GM18951 (cell line): ENCODE measurements around the gene WFDC1.

Experiments
- POLR2A ChIP-seq: IDR thresholded peaks from 4 replicates; pipeline ENCODE4 v1.6.1; 2011; ENCODE audit warnings: mild to moderate bottlenecking; ENCODE audit not compliant: insufficient read length, insufficient read depth; ENCODE audit errors: extremely low read depth
- in situ Hi-C: fragments of 300-500 bp; cut with MboI; formaldehyde crosslinking; loops from one replicate; pipeline ENCODE4 v1.12.0; 2022; ENCODE audit warnings: low sequenced_read_pairs, mixed read lengths, inconsistent platforms; ENCODE audit not compliant: unreplicated experiment

The WFDC1 gene

DNA sequence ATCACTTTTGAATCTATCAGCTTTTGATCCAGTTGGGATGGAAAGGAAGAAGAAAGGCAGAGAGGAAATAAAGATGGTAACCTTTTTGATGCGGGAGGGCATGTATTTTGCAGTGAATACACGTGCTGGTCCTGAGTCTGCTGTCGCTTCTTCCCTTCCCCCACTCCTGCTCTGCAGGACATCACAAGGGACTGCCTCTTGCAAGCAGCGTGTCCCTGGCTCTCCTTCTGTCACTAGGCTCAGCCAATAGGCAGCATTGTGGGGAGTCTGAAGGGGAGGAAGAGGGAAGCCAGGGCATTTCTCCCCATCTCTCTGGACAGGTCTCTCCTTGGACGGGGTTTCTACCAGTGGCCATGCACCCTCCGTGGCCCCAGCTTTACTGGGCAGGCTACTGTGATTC is 15.7 kb upstream of the WFDC1 start:
- no peak for TF ChIP-seq POLR2A
- in situ Hi-C loops = loop anchor here (10.0 to 25.0 kb wide), 2 partner anchors 208 to 346 kb away; no protein-coding TSS in a partner anchor

DNA sequence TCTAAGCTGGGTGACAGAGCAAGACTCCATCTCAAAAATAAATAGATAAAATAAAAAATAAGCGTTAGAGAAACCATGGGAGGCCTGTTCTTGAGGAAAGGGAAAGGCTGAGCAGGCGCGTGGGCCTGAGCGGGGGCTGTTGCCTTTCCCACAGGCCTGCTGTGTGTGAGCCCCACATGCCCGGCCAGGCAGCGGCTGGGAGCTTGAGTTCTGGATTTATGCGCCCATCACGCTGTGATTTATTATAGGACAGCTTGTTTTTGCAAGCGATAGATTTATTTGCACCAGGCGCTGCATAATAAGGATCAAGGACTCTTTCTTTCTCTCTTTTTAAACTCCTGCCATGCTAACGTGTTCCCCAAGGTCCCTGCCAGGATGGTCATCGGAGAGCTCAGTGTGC is 14.8 kb upstream of the WFDC1 start:
- TF ChIP-seq POLR2A = no peak
- in situ Hi-C loops = loop anchor here (10.0 to 25.0 kb wide), 2 partner anchors 207 to 345 kb away; no protein-coding TSS in a partner anchor

DNA sequence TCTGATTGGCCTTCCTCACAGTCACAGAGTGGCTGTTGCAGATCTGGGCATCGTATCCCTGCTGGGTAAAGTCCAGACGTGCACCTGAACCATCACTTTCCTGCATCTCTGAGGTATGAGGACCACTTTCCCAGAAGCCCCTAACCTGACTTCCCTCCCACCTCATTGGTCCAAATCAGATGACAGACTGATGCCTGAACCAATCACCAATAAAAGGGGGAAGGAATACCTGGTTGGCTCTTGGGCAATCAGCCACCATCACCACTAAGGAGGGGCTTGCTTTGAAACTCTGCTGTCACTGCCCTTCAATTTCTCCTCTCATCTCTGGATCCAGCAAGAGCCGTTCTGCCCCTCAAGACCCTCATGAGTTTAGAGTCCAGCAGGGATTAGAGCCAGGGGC is 13.6 kb upstream of the WFDC1 start:
- in situ Hi-C loops = loop anchor here (25.0 kb wide), 1 partner anchor 206 kb away; no protein-coding TSS in a partner anchor

DNA sequence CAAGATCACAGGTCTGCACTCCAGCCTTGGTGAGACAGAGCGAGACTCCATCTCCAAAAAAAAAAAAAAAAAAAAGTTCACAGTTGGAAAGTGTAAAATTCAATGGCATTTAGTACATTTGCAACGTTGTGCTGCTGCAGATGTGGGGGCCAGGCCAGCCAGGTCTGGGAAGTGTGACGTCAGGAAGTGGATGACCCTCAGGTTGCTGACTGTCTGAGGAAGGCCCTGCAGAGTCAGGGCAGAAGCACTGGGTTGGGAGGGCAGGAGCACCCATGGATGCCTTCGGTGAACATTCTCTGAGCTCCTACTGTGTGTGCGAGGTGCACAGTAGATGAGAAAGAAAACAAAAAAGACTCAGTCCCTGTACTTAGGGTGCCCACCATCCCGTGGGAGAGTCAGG is 12.1 kb upstream of the WFDC1 start:
- no peak for TF ChIP-seq POLR2A
- in situ Hi-C loops = loop anchor here (25.0 kb wide), 1 partner anchor 205 kb away; no protein-coding TSS in a partner anchor

More for the DNA sequence above, 13.6 kb upstream of the WFDC1 start:
- TF ChIP-seq POLR2A = no peak

DNA sequence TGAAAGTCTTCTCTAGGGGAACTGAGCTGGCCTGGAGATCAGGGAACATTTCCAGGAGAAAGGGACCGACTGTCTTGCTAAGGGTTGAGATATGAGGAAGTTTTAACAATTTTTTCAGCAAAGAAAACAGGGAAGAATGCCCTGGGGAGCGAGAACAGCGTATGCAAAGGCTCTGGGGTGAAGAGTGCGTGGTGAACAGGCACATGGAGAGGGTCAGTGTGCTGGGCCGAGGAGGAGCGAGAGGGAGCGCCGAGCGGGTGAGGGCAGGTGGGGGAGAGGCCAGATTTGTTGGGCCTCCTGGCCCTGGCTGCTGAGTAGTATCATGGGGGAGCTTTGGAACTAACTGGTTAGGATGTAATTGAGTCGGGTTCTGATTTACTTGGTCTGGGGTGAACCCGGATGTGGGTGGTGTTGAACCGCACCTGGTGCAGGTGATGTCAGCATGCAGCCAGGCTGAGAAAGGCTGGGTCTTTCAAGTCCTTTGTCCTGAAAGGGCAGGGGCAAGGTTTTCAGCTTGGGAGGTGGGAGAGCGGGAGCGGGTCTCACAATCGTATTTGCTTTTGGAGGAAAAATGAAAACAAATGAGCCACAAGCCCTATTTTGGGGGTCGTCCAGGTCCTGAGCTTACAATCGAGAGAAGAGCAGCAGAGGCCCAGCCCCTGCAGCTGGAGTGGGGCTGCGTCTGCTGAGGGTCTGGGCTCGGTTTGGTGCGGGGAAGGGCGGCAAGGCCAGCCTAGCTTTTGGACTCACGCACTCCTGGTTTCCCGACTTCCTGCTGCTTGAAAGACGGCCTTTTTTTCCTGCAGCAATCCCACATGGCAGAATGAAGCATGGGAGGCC is 11.1 kb upstream of the WFDC1 start:
- in situ Hi-C loops = loop anchor here (25.0 kb wide), 1 partner anchor 204 kb away; no protein-coding TSS in a partner anchor
- no peak for TF ChIP-seq POLR2A

DNA sequence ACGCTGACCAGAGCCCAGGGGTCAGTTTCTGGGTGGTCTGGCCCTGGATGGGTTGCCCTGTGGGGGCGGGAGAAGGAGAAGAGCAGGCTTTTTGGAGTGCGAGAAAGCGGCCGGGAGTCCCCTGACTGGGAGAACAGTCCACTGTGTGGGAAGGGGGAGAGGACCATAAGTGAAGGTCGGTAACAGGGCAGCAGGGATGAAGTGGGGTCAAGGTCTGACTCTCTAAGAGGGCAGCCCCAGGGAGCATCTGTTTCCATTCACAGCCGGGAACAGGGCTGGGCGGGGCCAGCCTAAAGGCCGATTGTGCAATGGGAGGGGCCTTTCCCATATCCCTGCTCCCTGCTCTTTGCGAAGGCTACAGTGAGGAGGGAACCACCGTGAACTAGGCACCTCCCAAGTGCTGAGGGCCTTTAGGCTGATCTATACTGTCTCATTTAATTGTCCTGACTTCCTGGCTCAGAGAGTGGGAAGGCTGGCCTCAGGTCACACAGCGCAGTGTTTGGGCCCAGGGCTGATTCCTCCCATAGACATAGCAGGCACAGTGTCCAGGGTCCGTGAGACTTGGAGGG is 10.4 kb upstream of the WFDC1 start:
- TF ChIP-seq POLR2A = no peak
- in situ Hi-C loops = loop anchor here (25.0 kb wide), 1 partner anchor 203 kb away; no protein-coding TSS in a partner anchor

DNA sequence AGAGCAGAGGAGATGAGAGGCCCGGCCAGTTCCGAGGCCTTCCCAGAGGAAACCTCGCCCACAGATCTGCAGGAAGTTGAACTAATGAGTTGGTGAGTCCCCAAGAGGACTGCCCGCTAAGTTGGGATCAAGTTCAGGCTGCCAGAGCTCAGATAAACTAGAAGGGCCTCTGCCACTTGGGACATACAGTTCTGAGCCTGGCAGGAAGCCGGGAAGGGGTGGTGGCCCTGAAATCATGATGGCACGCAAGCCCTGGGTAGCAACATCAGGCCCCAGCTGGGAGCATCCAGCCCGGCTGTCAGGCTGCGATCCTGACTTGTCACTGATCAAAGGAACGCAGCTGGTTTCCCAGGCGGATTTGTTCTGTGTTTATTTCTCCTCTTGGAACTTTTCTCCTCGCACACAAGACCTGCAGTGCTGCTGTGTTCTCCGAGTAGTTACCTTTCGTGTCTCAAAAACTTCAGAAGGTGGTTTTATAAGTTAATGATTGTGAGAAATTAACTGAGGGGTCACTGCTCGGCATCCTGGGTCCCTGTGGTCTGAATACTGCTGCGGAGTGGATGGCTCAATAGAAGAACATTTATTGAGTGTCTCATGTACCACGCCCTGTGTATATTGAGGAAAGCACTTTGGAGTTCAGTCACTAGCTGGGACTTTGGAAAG is 8.0 kb upstream of the WFDC1 start:
- TF ChIP-seq POLR2A = no peak
- in situ Hi-C loops = loop anchor here (25.0 kb wide), 1 partner anchor 201 kb away; no protein-coding TSS in a partner anchor

DNA sequence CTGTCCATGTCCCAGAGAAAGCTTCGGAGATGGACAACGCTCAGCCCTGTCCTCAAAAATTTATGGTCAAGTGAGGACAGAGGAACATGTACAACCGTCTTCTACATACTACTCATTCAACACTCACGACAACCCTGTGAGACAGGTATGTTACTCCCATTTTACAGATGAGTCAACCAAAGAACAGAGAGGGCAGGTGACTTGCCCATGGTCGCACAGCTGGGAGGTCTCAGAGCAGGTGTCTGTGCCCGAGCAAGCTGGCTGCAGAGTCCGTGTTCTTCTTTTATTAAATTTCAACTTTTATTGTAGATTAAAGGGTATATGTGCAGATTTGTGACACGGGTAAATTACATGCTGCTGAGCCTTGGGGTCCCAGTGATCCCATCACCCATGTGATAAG is 5.8 kb upstream of the WFDC1 start:
- TF ChIP-seq POLR2A = no peak
- in situ Hi-C loops = loop anchor here (25.0 kb wide), 1 partner anchor 198 kb away; no protein-coding TSS in a partner anchor

DNA sequence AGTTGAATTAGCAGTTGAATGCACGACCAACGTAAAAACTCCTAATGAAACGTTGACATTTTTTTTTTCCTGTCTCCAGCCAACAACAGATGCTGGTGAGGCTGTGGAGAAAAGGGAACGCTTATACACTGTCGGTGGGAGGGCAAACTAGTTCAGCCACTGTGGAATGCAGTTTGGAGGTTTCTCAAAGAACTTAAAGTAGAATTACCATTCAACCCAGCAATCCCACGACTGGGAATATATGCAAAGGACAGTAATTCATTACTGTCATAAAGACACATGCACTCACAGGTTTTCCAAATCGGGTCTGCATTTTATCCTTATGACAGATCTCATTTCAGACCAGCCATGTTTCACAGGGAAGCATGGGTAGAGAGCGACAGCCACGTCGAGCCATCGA is 3.5 kb upstream of the WFDC1 start:
- no peak for TF ChIP-seq POLR2A
- in situ Hi-C loops = loop anchor here (25.0 kb wide), 1 partner anchor 196 kb away; no protein-coding TSS in a partner anchor

DNA sequence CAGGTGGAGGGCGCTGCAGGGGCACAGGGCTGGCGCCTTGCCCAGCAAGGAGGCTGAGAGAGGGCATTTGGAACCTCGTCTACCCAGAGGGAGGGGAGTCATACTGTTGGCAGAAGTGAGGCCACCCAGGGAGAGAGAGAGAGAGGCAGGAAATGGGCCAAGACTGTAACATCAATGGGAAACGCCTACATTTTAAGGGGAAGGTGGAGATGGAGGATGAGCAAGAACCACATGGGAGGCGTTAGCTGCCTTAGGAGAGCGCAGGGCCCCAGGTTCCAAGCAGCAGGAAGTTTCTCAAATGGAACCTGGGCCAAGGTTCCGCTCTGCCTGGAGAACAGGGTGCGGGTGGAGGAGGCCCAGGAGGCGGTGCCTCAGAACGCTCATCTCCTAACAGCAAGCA is 2.7 kb upstream of the WFDC1 start:
- in situ Hi-C loops = loop anchor here (25.0 kb wide), 1 partner anchor 195 kb away; no protein-coding TSS in a partner anchor
- no peak for TF ChIP-seq POLR2A

DNA sequence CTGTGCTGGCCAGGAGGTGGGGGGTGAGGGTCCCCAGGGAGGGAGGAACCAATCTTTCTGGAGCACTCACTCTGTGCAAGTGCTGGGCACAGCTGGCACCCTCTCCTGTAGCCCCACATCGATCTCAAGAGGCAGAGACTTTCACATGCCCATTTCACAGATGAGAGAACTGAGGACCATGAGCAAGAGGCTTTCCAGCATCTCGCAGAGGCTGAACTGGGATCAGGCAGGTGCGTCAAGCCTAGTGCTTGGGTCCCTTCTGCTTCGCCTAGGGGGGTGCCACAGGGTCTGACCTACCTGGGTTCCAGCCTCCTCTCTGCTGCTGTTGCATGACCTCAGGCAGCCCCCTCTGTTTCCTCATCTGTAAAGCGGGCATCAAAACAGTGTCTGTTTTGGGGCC is 1.3 kb upstream of the WFDC1 start:
- no peak for TF ChIP-seq POLR2A
- in situ Hi-C loops = loop anchor here (25.0 kb wide), 1 partner anchor 194 kb away; no protein-coding TSS in a partner anchor

DNA sequence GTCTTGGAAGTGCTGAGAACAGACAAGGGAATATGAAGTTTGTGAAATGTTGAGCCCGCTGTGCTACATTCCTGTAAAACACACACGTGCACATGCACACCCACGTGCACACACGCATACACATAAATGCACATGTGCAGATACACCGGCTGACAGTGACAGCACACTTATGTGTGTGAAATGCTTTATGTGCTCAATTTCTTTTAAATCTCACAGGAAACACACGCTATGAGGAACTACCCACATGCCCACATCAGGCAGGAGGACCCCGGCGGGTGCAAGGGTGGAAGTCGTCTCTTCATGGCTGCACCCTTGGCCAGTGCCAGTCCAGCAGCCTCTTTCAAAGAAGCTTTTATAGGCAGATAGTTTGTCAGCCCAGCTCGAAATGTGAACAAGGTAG is 561 bp upstream of the WFDC1 start:
- in situ Hi-C loops = loop anchor here (25.0 kb wide), 1 partner anchor 193 kb away; no protein-coding TSS in a partner anchor
- no peak for TF ChIP-seq POLR2A

DNA sequence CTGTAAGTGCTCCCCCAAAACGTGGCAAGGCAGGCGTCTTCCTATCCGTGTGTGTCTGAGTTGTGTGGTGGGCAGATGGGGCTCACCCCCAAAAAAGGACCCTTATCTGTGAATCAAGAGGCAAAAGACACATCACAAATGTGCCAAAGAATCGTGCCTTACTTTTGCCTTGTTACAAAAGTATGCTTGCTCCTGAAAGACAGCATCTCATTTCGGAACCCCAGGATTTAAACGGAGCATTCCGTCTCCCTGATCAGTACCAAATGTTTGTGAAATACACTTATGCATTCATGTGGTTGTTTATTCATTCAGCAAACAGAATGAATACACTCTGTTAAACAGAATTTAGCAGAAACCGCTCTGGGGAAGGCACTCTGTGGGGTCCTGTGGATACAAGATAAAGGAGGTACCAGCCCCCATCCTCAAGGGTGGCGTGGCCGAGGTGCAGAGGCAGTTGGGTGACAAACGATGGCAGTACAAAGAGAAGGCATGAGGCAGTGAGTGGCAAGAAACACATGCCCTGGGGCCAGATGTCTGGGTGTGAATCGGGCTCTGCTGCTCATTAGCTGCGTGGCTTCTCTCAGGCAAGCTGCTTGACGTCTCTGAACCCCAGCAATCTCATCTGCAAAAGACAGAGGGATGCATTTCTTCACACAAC is 654 bp downstream of the WFDC1 start:
- no peak for TF ChIP-seq POLR2A
- in situ Hi-C loops = loop anchor here (25.0 kb wide), 1 partner anchor 192 kb away; no protein-coding TSS in a partner anchor
